A549 (cell line): ENCODE results near the gene MYOD1. TPM values are rescaled to one million over a fixed set of nuclear protein-coding genes. Genes with fewer than 3 reads are reported as not detected.

Experiments
- ATAC-seq, 2 experiments: fragments of 200-7000 bp in 1 of 2; fragments of >200 bp in 1 of 2; cut with Nextera tagmentation in 1 of 2; cut with Tn5 transposase in 1 of 2; 3 replicates each; pipeline versions ENCODE4 v1.8.0 to v1.9.1; 2018 to 2020; ENCODE audit warnings: mild to moderate bottlenecking in 1 of 2, moderate library complexity in 1 of 2
- CTCF ChIA-PET: fragments of 300-600 bp; sonication (Branson Sonifier 250); formaldehyde crosslinking; extraction: SDS; loops from one replicate; lab custom pipeline; 2021; ENCODE audit warnings: antibody characterized with exemption, inconsistent platforms; lab: Yijun Ruan, JAX
- POLR2A ChIA-PET: fragments of 350-600 bp; formaldehyde crosslinking; extraction: SDS; loops from one replicate; lab custom pipeline; 2021; ENCODE audit warnings: antibody characterized with exemption, inconsistent platforms; lab: Yijun Ruan, JAX
- DNase-seq, 2 experiments: peaks; one replicate each; pipeline versions ENCODE4 v3.0.0 to v3.0.0-alpha.2; 2011 to 2016; ENCODE audit warnings: low read depth in 1 of 2, low spot score in 1 of 2
- FAIRE-seq: peaks from 2 replicates; lab custom pipeline; 2011; peaks lifted over from hg19 to GRCh38; lab: Jason Lieb, UNC
- H3K27ac ChIP-seq, 2 experiments: fragments of >200 bp; sonication (Bioruptor Twin); formaldehyde crosslinking; 3 replicates each; pipeline ENCODE4 v1.5.1; 2016 to 2017
- H3K4me1 ChIP-seq: fragments of >200 bp; sonication (Bioruptor Twin); formaldehyde crosslinking; 3 replicates; pipeline ENCODE4 v1.6.1; 2016
- H3K4me2 ChIP-seq: fragments of >200 bp; sonication (Bioruptor Twin); formaldehyde crosslinking; 3 replicates; pipeline ENCODE4 v1.6.1; 2016
- H3K4me3 ChIP-seq: fragments of >200 bp; sonication (Bioruptor Twin); formaldehyde crosslinking; 3 replicates; pipeline ENCODE4 v1.5.1; 2016
- H3K9me3 ChIP-seq: fragments of >200 bp; sonication (Bioruptor Twin); formaldehyde crosslinking; 3 replicates; pipeline ENCODE4 v1.6.1; 2016
- ATOH8 ChIP-seq: fragments of 250-450 bp; sonication (Bioruptor Pico); IDR thresholded peaks from 2 replicates; pipeline ENCODE4 v1.5.0; 2020; ENCODE audit warnings: low read depth, mild to moderate bottlenecking, moderate library complexity
- BCL3 ChIP-seq: fragments of >200 bp; sonication (Bioruptor Twin); formaldehyde crosslinking; IDR thresholded peaks from 3 replicates; pipeline ENCODE4 v1.6.1; 2016
- BHLHE40 ChIP-seq: IDR thresholded peaks from 2 replicates; pipeline ENCODE4 v1.6.1; 2012; ENCODE audit warnings: low read depth, low read length, inconsistent platforms
- CBX2 ChIP-seq: fragments of 200-600 bp; sonication (generic); IDR thresholded peaks from 2 replicates; pipeline ENCODE4 v1.6.1; 2016; ENCODE audit warnings: low read depth, mild to moderate bottlenecking, borderline replicate concordance
- CBX8 ChIP-seq: fragments of 200-600 bp; sonication (generic); IDR thresholded peaks from 2 replicates; pipeline ENCODE4 v1.6.1; 2016
- EHF ChIP-seq: fragments of 250-450 bp; sonication (Bioruptor Pico); IDR thresholded peaks from 2 replicates; pipeline ENCODE4 v1.5.0; 2020; ENCODE audit warnings: mild to moderate bottlenecking
- EHMT2 ChIP-seq: fragments of 200-600 bp; sonication (generic); IDR thresholded peaks from 2 replicates; pipeline ENCODE4 v1.6.1; 2016; ENCODE audit warnings: antibody characterized with exemption, low read depth, mild to moderate bottlenecking, moderate library complexity
- ELK1 ChIP-seq: fragments of 150-350 bp; IDR thresholded peaks from 2 replicates; pipeline ENCODE4 v1.6.1; 2014; ENCODE audit warnings: low read depth, mild to moderate bottlenecking, low read length
- FOSL2 ChIP-seq, 2 experiments: fragments of 450-650 bp in 1 of 2; fragments of >200 bp in 1 of 2; sonication (Bioruptor Twin) in 1 of 2; formaldehyde crosslinking; IDR thresholded peaks; 2 replicates each; pipeline versions ENCODE4 v1.5.0 to v1.6.1; 2016 to 2020; ENCODE audit warnings: mild to moderate bottlenecking in 1 of 2, moderate library complexity in 1 of 2
- HOXB5 ChIP-seq: fragments of 250-450 bp; sonication (Bioruptor Pico); IDR thresholded peaks from 2 replicates; pipeline ENCODE4 v1.5.0; 2020; ENCODE audit warnings: mild to moderate bottlenecking, moderate library complexity
- MAFK ChIP-seq: fragments of 450-650 bp; IDR thresholded peaks from 2 replicates; pipeline ENCODE4 v1.6.1; 2014; ENCODE audit not compliant: partially characterized antibody
- MAZ ChIP-seq: fragments of 150-350 bp; IDR thresholded peaks from 2 replicates; pipeline ENCODE4 v1.6.1; 2014; ENCODE audit warnings: antibody characterized with exemption, low read depth, low read length, borderline replicate concordance
- MYC ChIP-seq: IDR thresholded peaks from 2 replicates; pipeline ENCODE4 v1.6.1; 2012; ENCODE audit warnings: mild to moderate bottlenecking, inconsistent platforms, low read length, improper control_type of control experiment, borderline replicate concordance
- POLR2AphosphoS2 ChIP-seq: conservative IDR thresholded peaks from 2 replicates; pipeline ENCODE4 v1.6.1; 2012; ENCODE audit warnings: low read length, improper control_type of control experiment, inconsistent platforms
- RAD21 ChIP-seq, 2 experiments: fragments of >200 bp in 1 of 2; sonication (Bioruptor Twin) in 1 of 2; formaldehyde crosslinking in 1 of 2; IDR thresholded peaks in 1 of 2; conservative IDR thresholded peaks in 1 of 2; 2 replicates in 1 of 2; 3 replicates in 1 of 2; pipeline ENCODE4 v1.6.1; 2012 to 2018; ENCODE audit warnings: inconsistent platforms in 1 of 2
- RARB ChIP-seq: fragments of 250-450 bp; sonication (Bioruptor Pico); IDR thresholded peaks from 2 replicates; pipeline ENCODE4 v1.8.0; 2021; ENCODE audit warnings: mild to moderate bottlenecking, moderate library complexity
- RNF2 ChIP-seq: fragments of 200-600 bp; sonication (generic); IDR thresholded peaks from 2 replicates; pipeline ENCODE4 v1.6.1; 2016; ENCODE audit warnings: low read depth, mild to moderate bottlenecking, antibody characterized with exemption, moderate library complexity, borderline replicate concordance
- SMC3 ChIP-seq: fragments of >200 bp; sonication (Bioruptor Twin); formaldehyde crosslinking; IDR thresholded peaks from 3 replicates; pipeline ENCODE4 v1.6.1; 2018; ENCODE audit warnings: inconsistent platforms
- SREBF2 ChIP-seq: fragments of 450-650 bp; IDR thresholded peaks from 2 replicates; pipeline ENCODE4 v1.6.1; 2014; ENCODE audit warnings: mild to moderate bottlenecking, moderate library complexity
- ZC3H11A ChIP-seq: fragments of 450-650 bp; IDR thresholded peaks from 2 replicates; pipeline ENCODE4 v1.6.1; 2014; ENCODE audit warnings: antibody characterized with exemption, mild to moderate bottlenecking
- ZNF302 ChIP-seq: fragments of 250-450 bp; sonication (Bioruptor Pico); IDR thresholded peaks from 2 replicates; pipeline ENCODE4 v1.9.0; 2021; ENCODE audit warnings: inconsistent platforms, mild to moderate bottlenecking, moderate library complexity
- WGBS: methylation state at CpG from one replicate; pipeline ENCODE4 v1.1.6; 2017; ENCODE audit errors: missing lambda C conversion rate; 5-methylcytosine and 5-hydroxymethylcytosine counted together
- polyA plus RNA-seq, 4 experiments: library from polyadenylated mRNA; depleted of rRNA in 3 of 4; stranded (reverse); fragments of >200 nt; fragmentation: RNase III in 1 of 4; extraction: RNeasy Plus Mini Kit Qiagen cat#74134 plus additional on column Dnase treatment in 1 of 4; gene quantifications; 2 replicates in 3 of 4; 3 replicates in 1 of 4; pipeline ENCODE4 v1.2.3, GENCODE V29; 2011 to 2017

The MYOD1 gene
- polyA plus RNA-seq, 2 of the 4 experiments (the other 2 are of a cell fraction): not detected

GRCh38 chr11:17746096-17746495 lies 26.7 kb downstream of the MYOD1 start (continued):
- TF ChIP-seq SMC3: no peak
- TF ChIP-seq, all 56 proteins: peak for 0

- POLR2A ChIA-PET: no interaction called here
- no peak overlapping the region for H3K4me3 ChIP-seq
- TF ChIP-seq ELK1: no peak
- TF ChIP-seq, all 56 proteins: peak for 0
- ATAC-seq (no peak), FAIRE-seq (no peak), DNase-seq (no peak)
- H3K4me2 ChIP-seq: no peak overlapping the region
- H3K9me3 ChIP-seq: no peaks in the 10 kb centered on the region
- CTCF ChIA-PET: interaction anchor here (1.0 to 9.8 kb wide), 6 partner anchors 8 to 239 kb away, joined by 3 to 94 read pairs (median 5); no protein-coding TSS in a partner anchor
- WGBS: 36% methylated on average over 11 of the region's 19 CpGs
- H3K4me1 ChIP-seq: no peaks in the 10 kb centered on the region
- no peak overlapping the region for H3K27ac ChIP-seq
Measured at GRCh38 chr11:17747131-17747955, 28.0 kb downstream of the MYOD1 start.

GRCh38 chr11:17748044-17748443 lies 28.7 kb downstream of the MYOD1 start:
- no peak for FAIRE-seq
- no peak for DNase-seq

GRCh38 chr11:17748761-17749721 lies 29.7 kb downstream of the MYOD1 start:
- no peak for DNase-seq
- 38% methylated on average over 17 of the region's 19 CpGs for WGBS
- Histone ChIP-seq H3K4me3 (no peak overlapping the region), H3K9me3 (no peaks in the 10 kb centered on the region), H3K4me1 (no peaks in the 10 kb centered on the region), H3K27ac (no peak overlapping the region), H3K4me2 (no peak overlapping the region)
- CTCF ChIA-PET: interaction anchor here (0.8 to 3.7 kb wide), 5 partner anchors 14 to 237 kb away, joined by 3 to 19 read pairs (median 3); partner anchors contain the start of gene KCNC1
- FAIRE-seq: no peak
- ATAC-seq: no peak
- POLR2A ChIA-PET: no interaction called here
- TF ChIP-seq ELK1: no peak
- no peak for TF ChIP-seq MAZ
- no peak for TF ChIP-seq ATOH8 (CRISPR knock-in tag)
- TF ChIP-seq BHLHE40: no peak
- no peak for TF ChIP-seq EHMT2
- TF ChIP-seq BCL3: no peak
- TF ChIP-seq ZC3H11A: no peak

More at GRCh38 chr11:17748044-17748443, 28.7 kb downstream of the MYOD1 start:
- ChIA-PET POLR2A (no interaction called here), CTCF (interaction anchor here (1.0 to 9.8 kb wide), 5 partner anchors 9 to 238 kb away, joined by 3 to 94 read pairs (median 6); no protein-coding TSS in a partner anchor)
- Histone ChIP-seq H3K9me3 (no peaks in the 10 kb centered on the region), H3K27ac (no peak overlapping the region), H3K4me1 (no peaks in the 10 kb centered on the region), H3K4me2 (no peak overlapping the region), H3K4me3 (no peak overlapping the region)
- WGBS: 77% methylated on average over 8 of the region's 8 CpGs
- TF ChIP-seq RAD21 (conservative IDR thresholded peaks at IDR 0.05 in 1 of 2, IDR thresholded peaks at IDR 0.05 in 1 of 2) (no peak), MAFK (no peak), CBX2 (no peak), FOSL2 (IDR thresholded peaks at IDR 0.05) (no peak), FOSL2 (CRISPR knock-in tag; IDR thresholded peaks at IDR 0.05) (no peak), ATOH8 (CRISPR knock-in tag) (no peak), EHF (CRISPR knock-in tag) (no peak), SREBF2 (no peak), RARB (CRISPR knock-in tag) (no peak), ZNF302 (no peak), POLR2AphosphoS2 (no peak), ELK1 (no peak), RNF2 (no peak), CBX8 (no peak), MYC (no peak), HOXB5 (CRISPR knock-in tag) (no peak)
- no peak for ATAC-seq
